Activated B cell treated with CpG ODN at 0.5 μM for 24 hours (primary cell): Measurements from ENCODE around the gene RECQL5. TPM values are rescaled to one million over a fixed set of nuclear protein-coding genes. Genes with fewer than 3 reads are reported as not detected.

Experiments used
- ATAC-seq: fragments of 200-7000 bp; cut with Tn5 transposase; one replicate; pipeline ENCODE4 v1.10.0; 2021; ENCODE audit warnings: low read depth, mild to moderate bottlenecking, moderate library complexity
- CTCF ChIA-PET: fragments of 350-600 bp; sonication (Branson Sonifier 250); formaldehyde crosslinking; loops from one replicate; lab custom pipeline; 2021; ENCODE audit warnings: antibody characterized with exemption; lab: Charles Lee
- POLR2A ChIA-PET: fragments of 350-600 bp; sonication (Branson Sonifier 250); formaldehyde crosslinking; loops from one replicate; lab custom pipeline; 2021; ENCODE audit warnings: antibody characterized with exemption; lab: Charles Lee
- DNase-seq: peaks from one replicate; pipeline ENCODE4 v3.0.0; 2022
- H3K27ac Mint-ChIP-seq: one replicate; pipeline ENCODE4 v1.8.0; 2020; ENCODE audit warnings: mixed read lengths
- H3K27me3 Mint-ChIP-seq: one replicate; pipeline ENCODE4 v1.8.0; 2021; ENCODE audit warnings: mixed read lengths
- H3K36me3 Mint-ChIP-seq: one replicate; pipeline ENCODE4 v1.8.0; 2021; ENCODE audit warnings: low read depth, mixed read lengths
- H3K4me1 Mint-ChIP-seq: one replicate; pipeline ENCODE4 v1.8.0; 2021; ENCODE audit warnings: mixed read lengths
- H3K4me3 Mint-ChIP-seq: one replicate; pipeline ENCODE4 v1.8.0; 2020; ENCODE audit warnings: mild to moderate bottlenecking, mixed read lengths
- H3K9me3 Mint-ChIP-seq: one replicate; pipeline ENCODE4 v1.8.0; 2020; ENCODE audit warnings: mixed read lengths
- intact Hi-C: fragments of 100-400 bp; cut with micrococcal nuclease; formaldehyde crosslinking; loops from one replicate; pipeline ENCODE4 v1.15.1; 2024
- total RNA-seq: library from RNA; stranded (reverse); gene quantifications from 2 replicates; pipeline ENCODE4 v1.2.3, GENCODE V29; 2022
- TF ChIP-seq, protein P1 (sequence below): fragments of 200-600 bp; IDR thresholded peaks from one replicate; pipeline ENCODE4 v1.8.0; 2022; ENCODE audit warnings: antibody characterized with exemption, mild to moderate bottlenecking

RECQL5 gene
- total RNA-seq, 1 donor from 2014 or later: 65.4 TPM

GRCh38 chr17:75605790-75606189 is 61.2 kb downstream of the RECQL5 start:
- intact Hi-C loops: no loop called here
- CTCF ChIA-PET: no interaction called here
- TF ChIP-seq, protein P1, sequence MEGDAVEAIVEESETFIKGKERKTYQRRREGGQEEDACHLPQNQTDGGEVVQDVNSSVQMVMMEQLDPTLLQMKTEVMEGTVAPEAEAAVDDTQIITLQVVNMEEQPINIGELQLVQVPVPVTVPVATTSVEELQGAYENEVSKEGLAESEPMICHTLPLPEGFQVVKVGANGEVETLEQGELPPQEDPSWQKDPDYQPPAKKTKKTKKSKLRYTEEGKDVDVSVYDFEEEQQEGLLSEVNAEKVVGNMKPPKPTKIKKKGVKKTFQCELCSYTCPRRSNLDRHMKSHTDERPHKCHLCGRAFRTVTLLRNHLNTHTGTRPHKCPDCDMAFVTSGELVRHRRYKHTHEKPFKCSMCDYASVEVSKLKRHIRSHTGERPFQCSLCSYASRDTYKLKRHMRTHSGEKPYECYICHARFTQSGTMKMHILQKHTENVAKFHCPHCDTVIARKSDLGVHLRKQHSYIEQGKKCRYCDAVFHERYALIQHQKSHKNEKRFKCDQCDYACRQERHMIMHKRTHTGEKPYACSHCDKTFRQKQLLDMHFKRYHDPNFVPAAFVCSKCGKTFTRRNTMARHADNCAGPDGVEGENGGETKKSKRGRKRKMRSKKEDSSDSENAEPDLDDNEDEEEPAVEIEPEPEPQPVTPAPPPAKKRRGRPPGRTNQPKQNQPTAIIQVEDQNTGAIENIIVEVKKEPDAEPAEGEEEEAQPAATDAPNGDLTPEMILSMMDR: no peak
- no peak overlapping the region for H3K27ac Mint-ChIP-seq
- DNase-seq (no peak), ATAC-seq (no peak)
- peaks cover 3% of the 10 kb centered on the region for H3K4me1 Mint-ChIP-seq
- H3K36me3 Mint-ChIP-seq: peaks cover 4% of the 10 kb centered on the region
- no peaks in the 10 kb centered on the region for H3K27me3 Mint-ChIP-seq
- POLR2A ChIA-PET: no interaction called here
- H3K4me3 Mint-ChIP-seq: no peak overlapping the region
- H3K9me3 Mint-ChIP-seq: no peaks in the 10 kb centered on the region

GRCh38 chr17:75604034-75604695 is 62.8 kb downstream of the RECQL5 start:
- ATAC-seq: no peak
- ChIA-PET CTCF (interaction anchor here (1.5 kb wide), 1 partner anchor 30 kb away, joined by 6 read pairs; the partner anchor contains the start of gene SMIM5), POLR2A (interaction anchor here (1.1 kb wide), 1 partner anchor 14 kb away, joined by 4 read pairs; no protein-coding TSS in a partner anchor)
- intact Hi-C loops: no loop called here
- TF ChIP-seq, protein P1: no peak
- Mint-ChIP-seq H3K27me3 (no peaks in the 10 kb centered on the region), H3K36me3 (peaks cover 4% of the 10 kb centered on the region), H3K4me3 (no peak overlapping the region), H3K9me3 (no peaks in the 10 kb centered on the region), H3K4me1 (no peaks in the 10 kb centered on the region), H3K27ac (no peak overlapping the region)
- DNase-seq: no peak

DNA sequence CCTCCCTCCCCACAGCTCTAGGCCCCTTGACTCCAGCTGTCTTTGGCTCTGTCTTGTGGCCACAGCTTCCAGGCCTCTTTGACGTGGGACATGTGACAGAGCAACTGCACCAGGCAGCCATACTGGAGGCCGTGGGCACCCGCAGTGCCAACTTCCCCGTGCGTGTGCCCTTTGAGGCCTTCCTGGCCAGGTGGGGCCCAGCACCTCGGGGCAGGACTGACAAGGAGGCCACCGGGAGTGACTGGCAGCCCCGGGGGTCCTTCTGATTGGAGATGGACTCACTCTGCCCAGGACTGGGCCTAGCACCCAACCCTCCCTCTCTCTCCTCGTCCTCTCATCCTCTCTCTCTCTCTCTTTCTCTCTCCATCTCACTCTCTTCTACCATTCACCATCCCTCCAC is 63.8 kb downstream of the RECQL5 start:
- no peaks in the 10 kb centered on the region for H3K4me1 Mint-ChIP-seq
- CTCF ChIA-PET: interaction anchor here (0.9 to 2.8 kb wide), 3 partner anchors 31 to 151 kb away, joined by 4 to 11 read pairs (median 6); partner anchors contain the start of gene SMIM5
- POLR2A ChIA-PET: interaction anchor here (1.1 kb wide), 1 partner anchor 13 kb away, joined by 4 read pairs; no protein-coding TSS in a partner anchor
- no peak overlapping the region for H3K27ac Mint-ChIP-seq
- H3K9me3 Mint-ChIP-seq: no peaks in the 10 kb centered on the region
- DNase-seq (no peak), ATAC-seq (no peak)
- intact Hi-C loops: no loop called here
- H3K4me3 Mint-ChIP-seq: no peak overlapping the region
- no peaks in the 10 kb centered on the region for H3K27me3 Mint-ChIP-seq
- peaks cover 4% of the 10 kb centered on the region for H3K36me3 Mint-ChIP-seq
- TF ChIP-seq, protein P1: no peak

- no peaks in the 10 kb centered on the region for H3K4me1 Mint-ChIP-seq
- H3K27ac Mint-ChIP-seq: no peak overlapping the region
- ATAC-seq (no peak), DNase-seq (no peak)
- CTCF ChIA-PET: interaction anchor here (0.9 to 2.8 kb wide), 4 partner anchors 15 to 151 kb away, joined by 4 to 11 read pairs (median 6); partner anchors contain the start of gene SMIM5
- TF ChIP-seq, protein P1: no peak
- POLR2A ChIA-PET: interaction anchor here (0.7 kb wide), 1 partner anchor 147 kb away, joined by 3 read pairs; no protein-coding TSS in a partner anchor
- no peaks in the 10 kb centered on the region for H3K9me3 Mint-ChIP-seq
- no peaks in the 10 kb centered on the region for H3K27me3 Mint-ChIP-seq
- H3K4me3 Mint-ChIP-seq: no peak overlapping the region
- H3K36me3 Mint-ChIP-seq: peaks cover 4% of the 10 kb centered on the region
- intact Hi-C loops: no loop called here
These were observed 64.3 kb downstream of the RECQL5 start for GRCh38 chr17:75602644-75603043.
